ENCODE data around the gene MAP3K19.
"Not testable (repeated sequence)": the region's sequence is repeated elsewhere in the genome, so short reads cannot be mapped to it uniquely, and the experiment has no call there.

Gene MAP3K19, protein sequence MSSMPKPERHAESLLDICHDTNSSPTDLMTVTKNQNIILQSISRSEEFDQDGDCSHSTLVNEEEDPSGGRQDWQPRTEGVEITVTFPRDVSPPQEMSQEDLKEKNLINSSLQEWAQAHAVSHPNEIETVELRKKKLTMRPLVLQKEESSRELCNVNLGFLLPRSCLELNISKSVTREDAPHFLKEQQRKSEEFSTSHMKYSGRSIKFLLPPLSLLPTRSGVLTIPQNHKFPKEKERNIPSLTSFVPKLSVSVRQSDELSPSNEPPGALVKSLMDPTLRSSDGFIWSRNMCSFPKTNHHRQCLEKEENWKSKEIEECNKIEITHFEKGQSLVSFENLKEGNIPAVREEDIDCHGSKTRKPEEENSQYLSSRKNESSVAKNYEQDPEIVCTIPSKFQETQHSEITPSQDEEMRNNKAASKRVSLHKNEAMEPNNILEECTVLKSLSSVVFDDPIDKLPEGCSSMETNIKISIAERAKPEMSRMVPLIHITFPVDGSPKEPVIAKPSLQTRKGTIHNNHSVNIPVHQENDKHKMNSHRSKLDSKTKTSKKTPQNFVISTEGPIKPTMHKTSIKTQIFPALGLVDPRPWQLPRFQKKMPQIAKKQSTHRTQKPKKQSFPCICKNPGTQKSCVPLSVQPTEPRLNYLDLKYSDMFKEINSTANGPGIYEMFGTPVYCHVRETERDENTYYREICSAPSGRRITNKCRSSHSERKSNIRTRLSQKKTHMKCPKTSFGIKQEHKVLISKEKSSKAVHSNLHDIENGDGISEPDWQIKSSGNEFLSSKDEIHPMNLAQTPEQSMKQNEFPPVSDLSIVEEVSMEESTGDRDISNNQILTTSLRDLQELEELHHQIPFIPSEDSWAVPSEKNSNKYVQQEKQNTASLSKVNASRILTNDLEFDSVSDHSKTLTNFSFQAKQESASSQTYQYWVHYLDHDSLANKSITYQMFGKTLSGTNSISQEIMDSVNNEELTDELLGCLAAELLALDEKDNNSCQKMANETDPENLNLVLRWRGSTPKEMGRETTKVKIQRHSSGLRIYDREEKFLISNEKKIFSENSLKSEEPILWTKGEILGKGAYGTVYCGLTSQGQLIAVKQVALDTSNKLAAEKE (N-terminal part only)

DNA sequence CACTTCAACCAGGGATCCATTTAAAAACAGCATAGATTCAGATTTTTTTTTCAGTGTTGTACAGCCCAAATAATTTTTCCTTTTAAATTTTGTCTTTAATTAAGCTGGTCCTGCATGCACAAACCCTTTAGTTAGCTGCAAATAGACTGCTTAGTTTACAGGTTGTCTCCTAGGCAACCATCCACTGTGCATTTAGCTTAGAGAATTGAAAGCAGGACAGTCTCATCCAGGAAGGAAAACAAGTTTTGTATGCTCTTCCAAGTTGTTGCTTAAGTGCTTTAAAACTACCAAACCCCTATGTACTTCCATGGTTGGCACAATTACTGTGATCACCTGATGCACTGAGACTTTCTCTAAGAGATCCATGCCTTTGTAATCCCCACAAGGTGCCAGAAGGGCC lies at the start of gene MAP3K19:
TSS of gene MAP3K19 (minus strand) at position 148 of the 400 bp plus-strand sequence. CDS start 22,800 bp downstream, outside the sequence.
- no peak for ATAC-seq

DNA sequence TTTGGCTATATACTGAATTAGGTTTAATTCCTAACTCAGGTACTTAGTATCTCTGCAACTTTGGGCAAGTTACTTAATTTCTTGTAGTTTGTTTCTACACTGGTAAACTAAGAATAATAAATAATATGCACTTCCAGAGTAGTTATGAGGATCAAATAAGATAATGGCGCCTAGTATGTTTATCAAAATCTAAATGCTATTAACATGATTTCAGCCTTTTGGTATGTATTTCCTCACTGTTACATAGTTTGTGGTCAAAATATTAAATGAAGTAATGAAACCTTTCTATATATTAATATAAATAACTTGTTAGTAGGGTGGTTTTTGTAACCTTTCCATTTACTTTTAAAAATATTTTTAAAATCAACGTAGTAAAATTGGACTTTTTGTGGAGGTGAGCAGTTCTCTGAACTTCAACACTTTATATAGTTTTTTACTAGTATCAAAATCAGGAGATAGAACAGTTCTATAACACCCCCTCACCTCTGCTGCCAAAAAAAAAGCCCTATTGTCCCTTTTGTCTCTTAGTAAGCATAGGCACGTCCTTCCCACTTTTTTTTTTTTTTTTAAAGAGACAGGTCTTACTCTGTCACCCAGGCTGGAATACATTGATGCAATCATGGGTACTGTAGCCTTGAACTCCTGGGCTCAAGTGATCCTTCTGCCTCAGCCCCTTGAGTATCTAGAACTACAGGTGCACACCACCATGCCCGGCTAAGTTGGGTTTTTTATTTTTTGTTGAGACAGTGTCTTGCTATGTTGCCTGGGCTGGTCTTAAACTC lies 49.6 kb upstream of the MAP3K19 start:
- no peak for ATAC-seq

DNA sequence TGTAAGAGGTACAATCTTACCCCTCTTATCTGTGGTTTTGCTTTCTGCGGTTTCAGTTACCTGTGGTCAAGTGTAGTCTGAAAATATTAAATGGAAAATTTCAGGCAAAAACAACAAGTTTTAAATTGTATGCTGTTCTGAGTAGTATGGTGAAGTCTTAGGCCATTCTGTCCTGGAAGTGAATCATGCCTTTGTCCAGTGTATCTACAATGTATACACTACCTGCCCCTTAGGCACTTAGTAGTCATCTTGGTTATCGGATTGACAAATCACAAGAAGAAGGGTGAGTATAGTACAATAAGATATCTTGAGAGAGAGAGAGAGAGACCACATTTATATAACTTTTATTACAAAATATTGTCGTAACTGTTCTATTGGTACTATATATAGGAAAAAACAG lies 48.3 kb upstream of the MAP3K19 start:
- no peak for ATAC-seq

DNA sequence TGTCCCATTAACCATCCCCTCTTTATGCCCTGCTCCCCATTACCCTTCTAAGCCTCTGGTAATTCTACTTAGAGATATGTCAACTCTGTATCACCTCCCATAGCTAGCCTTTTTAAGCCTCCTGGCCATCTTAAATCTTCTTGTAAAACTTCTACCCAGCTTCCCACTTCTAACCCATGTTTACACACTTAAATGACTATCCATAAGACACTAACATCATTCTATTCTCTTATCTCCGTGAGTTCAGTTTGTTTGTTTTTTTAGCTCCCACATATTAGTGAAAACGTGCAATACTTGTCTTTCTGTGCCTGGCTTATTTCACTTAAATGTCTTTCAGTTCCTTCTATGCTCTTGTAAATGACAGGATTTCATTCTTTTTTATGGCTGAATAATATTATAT lies 47.3 kb upstream of the MAP3K19 start:
- no peak for ATAC-seq

DNA sequence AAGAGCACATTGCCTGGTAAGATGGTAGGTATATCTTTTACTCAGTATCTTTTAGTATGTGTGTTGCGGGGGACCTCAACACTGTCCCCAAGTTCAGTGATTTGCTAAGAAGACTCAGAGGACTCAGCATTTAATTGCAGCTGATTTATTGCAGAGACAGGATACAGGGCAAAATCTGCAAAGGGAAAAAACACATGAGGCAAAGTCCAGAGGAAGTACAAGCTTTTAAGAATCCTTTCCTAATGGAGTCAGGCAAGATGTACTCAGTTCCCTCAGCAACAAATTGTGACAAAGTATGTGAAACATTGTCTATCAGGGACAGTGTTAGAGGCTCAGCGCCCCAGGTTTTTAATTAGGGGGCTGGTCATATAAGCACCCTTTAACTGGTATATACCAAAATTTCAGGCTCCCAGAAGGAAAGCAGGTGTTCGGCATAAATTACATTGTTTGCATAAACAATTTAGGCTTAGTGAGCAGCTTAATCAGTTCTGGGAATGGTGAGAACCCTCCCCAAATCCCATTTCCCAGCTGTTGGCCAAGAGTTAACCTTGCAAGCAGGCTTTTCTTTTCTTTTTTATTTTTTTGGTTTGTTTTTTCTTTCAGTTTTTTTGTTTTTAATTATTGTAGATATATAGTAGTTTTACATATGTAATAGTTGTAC lies 46.6 kb upstream of the MAP3K19 start:
- no peak for ATAC-seq

DNA sequence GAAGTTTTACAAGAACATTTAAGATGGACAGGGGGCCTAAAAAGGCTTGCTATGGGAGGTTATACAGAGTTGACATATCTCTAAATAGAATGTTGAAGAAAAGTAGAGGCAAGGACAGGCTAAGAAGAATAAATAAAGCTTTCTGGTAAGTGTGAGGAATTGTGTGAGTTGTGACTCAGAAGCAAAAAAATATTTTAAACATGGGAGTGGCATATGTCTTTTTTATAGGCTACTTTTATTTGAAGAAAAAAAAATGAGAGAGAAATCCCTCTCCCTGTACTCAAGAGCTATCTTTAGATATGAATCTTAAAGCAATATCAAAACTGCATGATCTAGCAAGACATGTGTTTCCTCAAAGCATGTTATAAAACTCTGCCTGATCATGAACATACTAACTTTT lies 45.9 kb upstream of the MAP3K19 start:
- ATAC-seq, result no peak

DNA sequence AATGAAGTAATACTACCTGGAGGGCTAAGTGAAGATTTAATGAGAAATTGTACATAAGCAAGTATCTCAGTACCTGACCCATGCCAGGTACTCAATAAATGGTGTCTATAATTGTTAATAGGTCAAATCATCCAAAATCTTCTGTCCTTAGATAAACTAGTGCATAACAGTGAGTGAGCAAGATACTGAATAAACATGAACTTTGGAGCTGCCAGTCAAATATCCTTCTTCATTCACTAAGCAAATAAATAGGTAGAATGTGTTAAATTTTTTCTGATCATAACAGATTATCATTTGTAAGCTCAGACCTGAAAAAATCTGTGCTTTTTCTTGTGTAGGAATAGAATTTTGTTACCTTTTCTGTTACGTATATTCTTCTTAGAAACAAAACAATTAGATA lies 44.4 kb upstream of the MAP3K19 start:
- no peak for ATAC-seq

DNA sequence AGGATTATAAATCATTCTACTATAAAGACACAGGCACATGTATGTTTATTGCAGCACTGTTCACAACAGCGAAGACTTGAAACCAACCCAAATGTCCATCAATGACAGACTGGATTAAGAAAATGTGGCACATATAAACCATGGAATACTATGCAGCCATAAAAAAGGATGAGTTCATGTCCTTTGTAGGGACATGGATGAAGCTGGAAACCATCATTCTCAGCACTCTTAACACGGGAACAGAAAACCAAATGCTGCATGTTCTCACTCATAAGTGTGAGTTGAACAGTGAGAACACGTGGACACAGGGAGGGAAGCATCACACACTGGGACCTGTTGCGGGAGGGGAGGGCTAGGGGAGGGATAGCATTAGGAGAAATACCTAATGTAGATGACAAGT lies 42.4 kb upstream of the MAP3K19 start:
- ATAC-seq, result not testable (repeated sequence)

DNA sequence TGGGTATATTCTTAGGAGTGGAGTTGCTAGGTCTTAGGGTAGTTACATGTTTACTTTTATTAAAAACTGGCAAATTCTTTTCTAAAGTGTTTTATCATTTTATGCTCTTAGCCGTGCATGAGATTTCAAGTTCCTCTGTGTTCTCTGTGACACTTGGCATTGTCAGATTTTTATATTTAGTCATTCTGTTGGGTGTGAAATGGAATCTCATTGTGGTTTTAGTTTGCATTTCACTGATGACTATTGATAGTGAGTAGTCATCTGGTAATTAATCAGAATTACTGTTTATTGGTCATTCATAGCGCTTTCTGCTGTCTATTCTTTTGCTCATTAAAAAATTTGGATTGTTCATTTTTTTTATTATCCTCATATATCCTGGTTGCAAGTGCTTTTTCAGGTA lies 39.0 kb upstream of the MAP3K19 start:
- peak; percentile 80 to 83 for ATAC-seq

DNA sequence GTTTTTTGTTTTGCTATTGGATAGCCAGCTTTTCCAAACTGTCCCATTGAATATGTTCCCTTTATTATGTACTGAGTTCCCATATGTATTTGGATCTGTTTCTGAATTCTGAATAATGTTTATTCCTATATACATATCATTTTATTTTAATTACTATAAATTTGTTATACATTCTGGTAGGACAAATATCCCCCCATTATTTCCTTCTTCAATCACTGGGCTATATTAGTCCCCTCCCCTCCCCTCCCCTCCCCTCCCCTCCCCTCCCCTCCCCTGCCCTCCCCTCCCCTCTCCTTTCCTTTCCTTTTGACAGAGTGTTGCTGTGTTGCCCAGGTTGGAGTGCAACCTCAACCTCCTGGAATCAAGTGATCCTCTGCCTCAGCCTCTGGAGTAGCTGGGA lies 31.2 kb upstream of the MAP3K19 start:
- no peak for ATAC-seq

DNA sequence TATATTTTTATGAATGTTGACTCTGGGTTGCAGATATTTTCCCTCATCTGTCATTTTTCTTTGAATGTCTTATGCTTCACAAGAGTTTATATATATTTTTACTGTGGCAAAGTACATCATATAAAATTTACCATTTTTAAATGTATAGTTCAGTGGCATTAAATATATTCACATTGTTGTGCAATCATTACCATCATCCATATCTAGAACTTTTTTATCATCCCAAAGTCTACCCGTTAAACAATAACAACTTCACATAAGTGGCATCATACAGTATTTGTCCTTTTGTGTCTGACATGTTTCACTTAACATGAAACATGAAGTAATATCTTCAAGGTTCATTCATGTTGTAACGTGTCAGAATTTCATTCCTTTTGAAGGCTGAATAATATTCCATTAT lies 29.3 kb upstream of the MAP3K19 start:
- ATAC-seq, result no peak

DNA sequence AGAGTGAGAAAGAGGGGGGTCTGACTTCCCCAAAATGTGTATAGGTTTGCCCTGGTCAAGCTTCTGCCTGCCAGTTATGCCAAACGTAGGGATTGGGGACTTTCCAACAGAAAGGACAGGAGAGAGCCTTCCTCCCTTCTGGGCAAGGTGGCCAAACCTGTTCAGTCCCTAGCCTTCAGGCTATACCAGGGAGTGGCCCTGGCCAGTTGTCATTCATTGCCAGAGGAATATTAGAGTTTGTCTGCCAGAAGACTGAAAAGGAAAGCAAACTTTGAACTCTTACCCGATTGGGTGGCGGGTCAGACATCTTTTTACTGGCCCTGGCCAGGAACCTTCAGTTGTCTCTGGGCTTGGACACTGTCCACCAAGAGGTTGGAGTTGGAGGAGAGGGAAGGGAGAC lies 27.0 kb upstream of the MAP3K19 start:
- ATAC-seq, result no peak

DNA sequence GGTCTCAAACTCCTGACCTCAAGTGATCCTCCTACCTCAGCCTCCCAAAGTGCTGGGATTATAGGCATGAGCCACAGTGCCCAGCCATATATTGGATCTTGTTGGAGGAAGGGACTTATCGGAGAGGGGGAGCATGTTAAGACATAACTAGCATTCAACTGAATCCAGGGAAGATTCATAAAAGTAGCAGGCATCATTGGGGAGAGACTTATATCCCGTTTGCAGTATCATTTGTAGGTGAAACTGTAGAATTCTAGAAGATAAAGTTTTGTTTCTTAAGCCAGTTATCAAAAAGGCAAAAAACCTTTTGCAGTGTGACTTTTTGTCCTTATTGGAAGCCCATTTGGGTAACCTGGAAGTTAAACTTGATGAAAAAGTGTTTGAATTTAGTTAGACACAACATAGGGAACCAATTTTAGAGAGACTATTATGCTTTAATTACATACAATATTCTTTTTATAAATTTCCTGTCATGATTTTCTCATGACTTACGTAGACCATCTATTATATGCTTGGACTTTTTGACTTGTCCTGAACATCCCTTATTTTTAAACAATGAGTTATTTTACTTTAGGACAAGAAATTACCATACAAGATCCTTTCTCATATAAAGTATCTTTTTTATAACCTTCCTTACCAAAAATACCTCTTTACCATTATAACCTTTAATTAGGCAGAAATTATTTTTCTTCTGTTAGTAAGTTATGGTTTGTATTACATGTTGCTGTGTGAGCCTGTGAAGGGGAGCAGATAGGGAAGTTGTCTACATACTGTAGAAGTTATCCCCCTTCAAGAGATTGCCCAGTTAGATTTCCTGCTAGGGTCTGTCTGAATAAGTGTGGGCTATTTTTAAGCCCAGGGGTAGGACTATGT lies 25.1 kb upstream of the MAP3K19 start:
- ATAC-seq, result no peak

DNA sequence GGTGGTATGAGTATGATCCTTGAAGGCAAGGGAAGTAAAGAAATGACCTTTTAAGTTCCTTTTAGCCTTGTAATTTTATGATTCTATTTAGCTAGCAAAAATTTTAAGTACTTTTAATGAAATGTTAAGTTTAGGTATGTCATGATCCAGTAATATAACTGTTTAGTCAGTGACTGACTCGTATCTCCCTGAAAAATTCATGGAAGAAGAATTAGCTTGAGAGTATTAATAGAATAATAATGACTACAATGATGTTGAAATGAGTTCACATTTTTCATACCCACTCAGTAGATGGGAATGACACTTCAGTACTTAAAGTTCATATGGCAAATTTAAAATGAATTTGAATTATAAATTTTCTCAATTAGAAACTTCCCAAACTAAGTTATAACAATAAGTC lies 19.5 kb upstream of the MAP3K19 start:
- ATAC-seq, result no peak

DNA sequence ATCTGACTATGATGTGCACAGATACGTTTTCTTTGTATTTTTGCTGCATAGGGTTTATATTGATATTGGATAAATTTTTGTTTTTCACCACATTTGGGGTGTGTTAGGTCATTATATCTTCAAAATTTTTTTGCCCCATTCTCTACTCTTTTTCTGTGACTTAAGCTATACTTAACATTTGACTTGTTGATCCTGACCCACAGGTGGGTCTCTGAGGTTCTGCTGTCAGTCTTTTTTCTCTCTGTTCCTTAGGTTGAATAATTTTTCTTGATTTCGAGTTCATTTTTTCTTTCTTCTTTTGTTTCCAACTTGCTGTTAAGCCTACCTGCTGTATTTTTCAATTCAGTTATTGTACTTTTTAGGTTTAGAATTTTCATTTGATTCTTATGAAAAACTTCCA lies 16.9 kb upstream of the MAP3K19 start:
- no peak for ATAC-seq

DNA sequence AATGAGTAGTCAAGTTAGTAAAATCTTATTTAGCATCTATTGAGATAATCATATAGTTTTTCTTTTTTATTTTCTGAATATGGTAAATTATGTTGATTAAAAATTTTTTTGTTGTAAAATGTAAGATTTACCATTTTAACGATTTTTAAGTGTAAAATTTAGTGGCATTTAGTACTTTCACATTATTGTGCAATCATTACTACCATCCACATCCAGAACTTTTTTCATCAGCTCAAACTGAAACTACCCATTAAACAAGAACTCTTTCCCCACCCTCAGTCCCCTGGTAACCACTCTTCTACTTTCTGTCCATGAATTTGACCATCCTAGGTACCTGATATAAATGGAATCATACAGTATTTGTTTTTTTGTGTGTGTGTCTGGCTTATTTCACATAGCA lies 16.0 kb upstream of the MAP3K19 start:
- ATAC-seq, result no peak

DNA sequence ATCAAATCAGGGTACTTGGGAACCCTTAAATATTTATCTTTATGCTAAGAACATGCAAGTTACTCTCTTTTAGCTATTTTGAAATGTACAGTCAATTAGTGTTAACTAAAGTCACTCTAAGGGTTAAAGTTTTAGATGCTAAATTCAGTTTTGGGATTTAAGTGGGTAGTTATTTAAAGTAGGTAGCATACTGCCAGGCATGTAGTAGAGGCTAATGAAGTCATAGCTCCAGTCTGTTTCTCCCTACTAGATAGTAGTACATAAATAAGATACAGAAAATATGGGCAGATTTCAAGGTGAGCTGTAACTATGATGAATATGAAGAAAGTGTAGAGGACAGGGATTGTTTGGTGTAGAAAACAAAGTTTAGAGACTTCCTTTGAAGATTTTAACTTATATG lies 12.3 kb upstream of the MAP3K19 start:
- no peak for ATAC-seq

DNA sequence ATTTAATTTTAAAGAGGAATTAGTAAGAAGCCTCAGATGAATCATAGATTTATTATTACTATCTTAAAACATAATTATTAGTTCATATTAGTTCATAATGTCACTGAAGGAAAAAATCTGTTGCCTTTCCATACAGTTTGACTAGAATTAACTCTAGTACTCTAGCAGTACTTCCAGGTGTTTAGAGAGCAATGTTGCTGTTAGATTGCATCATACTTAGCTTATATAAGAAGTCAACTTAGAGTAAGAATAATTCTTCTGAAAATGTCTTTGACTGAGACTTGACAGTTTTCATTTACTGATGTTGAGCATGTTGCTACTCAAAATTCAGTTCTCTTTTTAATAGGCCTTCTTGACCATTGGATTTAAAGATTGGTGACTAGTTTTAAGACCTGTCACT lies 9.5 kb upstream of the MAP3K19 start:
- ATAC-seq, result no peak

DNA sequence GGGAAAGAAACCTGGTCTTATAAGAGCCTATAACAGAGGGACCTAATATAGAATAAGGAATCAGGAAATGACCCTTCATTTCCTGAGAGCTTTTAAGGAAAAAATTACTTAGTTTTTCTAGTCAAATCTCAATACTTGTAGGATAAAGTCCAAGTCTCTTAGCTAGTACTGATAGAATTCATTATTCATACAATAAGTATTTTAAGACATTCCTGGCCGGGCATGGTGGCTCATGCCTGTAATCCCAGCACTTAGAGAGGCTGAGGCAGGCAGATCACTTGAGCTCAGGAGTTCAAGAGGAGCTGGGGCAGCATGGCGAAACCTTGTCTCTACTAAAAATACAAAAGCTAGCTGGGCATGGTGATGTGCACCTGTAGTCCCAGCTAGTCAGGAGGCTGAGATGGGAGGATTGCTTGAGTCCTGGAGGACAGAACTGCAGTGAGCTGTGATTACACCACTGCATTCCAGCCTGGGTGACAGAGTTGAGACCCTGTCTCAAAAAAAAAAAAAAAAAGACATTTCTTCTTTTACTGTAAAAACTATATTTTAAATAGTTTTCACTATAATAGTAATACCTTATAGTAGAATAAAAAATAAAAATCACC lies 8.0 kb upstream of the MAP3K19 start:
- ATAC-seq, result no peak

DNA sequence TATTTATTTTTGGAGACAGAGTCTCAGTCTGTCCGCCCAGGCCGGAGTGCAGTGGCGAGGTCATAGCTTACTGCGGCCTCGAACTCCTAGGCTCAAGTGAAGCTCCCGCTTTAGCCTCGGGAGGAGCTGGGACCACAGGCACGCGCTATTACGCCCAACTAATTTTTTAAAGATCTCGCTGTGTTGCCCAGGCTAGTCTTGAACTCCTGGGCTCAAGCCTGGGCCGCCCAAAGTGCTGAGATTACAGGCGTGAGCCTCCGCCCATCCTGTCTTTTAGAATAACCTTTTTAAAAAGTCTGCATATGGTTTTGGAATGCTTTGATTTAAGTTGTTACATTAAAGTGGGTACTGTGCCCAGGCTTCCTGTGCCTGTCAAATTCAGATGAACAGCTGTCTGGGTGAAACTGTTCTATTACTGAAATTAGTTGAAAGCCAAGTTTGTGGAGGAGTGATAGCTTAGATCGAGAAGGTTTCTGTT lies 5.8 kb upstream of the MAP3K19 start:
- peak; percentile 45 to 61 for ATAC-seq

Measured in activated CD4-positive, CD25-positive, alpha-beta regulatory T cell treated with anti-CD3 and anti-CD28 coated beads, Interleukin-2, amount 50 U/mL, for 24 hours (primary cell).